ENCODE data around the gene CSNK2A2.

Gene CSNK2A2

GRCh38 chr16:58116081-58116480, 81.8 kb downstream of the CSNK2A2 start:
- in situ Hi-C loops (cut with HindIII; ENCODE audit: low sequenced_read_pairs) = loop anchor here (5.0 to 25.0 kb wide), 2 partner anchors 99 to 254 kb away; no protein-coding TSS in a partner anchor

- in situ Hi-C loops (cut with HindIII; ENCODE audit: low sequenced_read_pairs) = loop anchor here (5.0 to 25.0 kb wide), 2 partner anchors 98 to 253 kb away; no protein-coding TSS in a partner anchor
These were observed 82.8 kb downstream of the CSNK2A2 start for GRCh38 chr16:58114827-58115825.

GRCh38 chr16:58111302-58111627, 86.6 kb downstream of the CSNK2A2 start:
- in situ Hi-C loops (cut with HindIII; ENCODE audit: low sequenced_read_pairs) = loop anchor here (25.0 kb wide), 1 partner anchor 249 kb away; no protein-coding TSS in a partner anchor

GRCh38 chr16:58110571-58111301, 87.2 kb downstream of the CSNK2A2 start:
- in situ Hi-C loops (cut with HindIII; ENCODE audit: low sequenced_read_pairs) = loop anchor here (25.0 kb wide), 1 partner anchor 248 kb away; no protein-coding TSS in a partner anchor

GRCh38 chr16:58109881-58110280, 88.0 kb downstream of the CSNK2A2 start:
- in situ Hi-C loops (cut with HindIII; ENCODE audit: low sequenced_read_pairs) = loop anchor here (25.0 kb wide), 1 partner anchor 248 kb away; no protein-coding TSS in a partner anchor

GRCh38 chr16:58109330-58109729, 88.6 kb downstream of the CSNK2A2 start:
- in situ Hi-C loops (cut with HindIII; ENCODE audit: low sequenced_read_pairs) = loop anchor here (25.0 kb wide), 1 partner anchor 247 kb away; no protein-coding TSS in a partner anchor
